Limb (tissue), 2 donors: Measurements from ENCODE around the gene ATP9A.
"Not testable (repeated sequence)": the region's sequence is repeated elsewhere in the genome, so short reads cannot be mapped to it uniquely, and the experiment has no call there.

Experiments used
- DNase-seq, 2 donors: peaks; one replicate each; pipeline ENCODE4 v3.0.0-alpha.2; 2016; ENCODE audit errors: extremely low spot score in 2 of 2

Gene ATP9A

GRCh38 chr20:51578145-51578459 is 190.1 kb downstream of the ATP9A start:
- DNase-seq: no peak

GRCh38 chr20:51577432-51578144 is 190.6 kb downstream of the ATP9A start:
- DNase-seq: no peak

DNA sequence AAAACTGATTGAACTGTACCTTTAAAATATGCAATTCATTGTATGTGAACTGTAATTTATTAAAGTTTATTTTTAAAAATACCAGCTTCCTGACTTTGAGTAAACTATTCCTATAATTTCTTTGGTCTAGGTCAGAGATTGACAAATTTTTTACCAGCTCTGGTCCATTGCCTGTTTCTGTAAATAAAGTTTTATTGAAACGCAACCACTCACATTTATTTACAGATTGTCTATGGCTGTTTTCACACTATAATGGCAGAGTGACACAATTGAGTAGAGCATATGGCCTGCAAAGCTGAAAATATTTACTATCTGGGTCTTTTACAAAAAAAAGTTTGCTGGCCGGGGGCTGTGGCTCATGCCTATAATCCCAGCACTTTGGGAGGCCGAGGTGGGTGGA is 192.7 kb downstream of the ATP9A start:
- no peak for DNase-seq

- no peak for DNase-seq
Observed at GRCh38 chr20:51574248-51575033, 193.7 kb downstream of the ATP9A start.

DNA sequence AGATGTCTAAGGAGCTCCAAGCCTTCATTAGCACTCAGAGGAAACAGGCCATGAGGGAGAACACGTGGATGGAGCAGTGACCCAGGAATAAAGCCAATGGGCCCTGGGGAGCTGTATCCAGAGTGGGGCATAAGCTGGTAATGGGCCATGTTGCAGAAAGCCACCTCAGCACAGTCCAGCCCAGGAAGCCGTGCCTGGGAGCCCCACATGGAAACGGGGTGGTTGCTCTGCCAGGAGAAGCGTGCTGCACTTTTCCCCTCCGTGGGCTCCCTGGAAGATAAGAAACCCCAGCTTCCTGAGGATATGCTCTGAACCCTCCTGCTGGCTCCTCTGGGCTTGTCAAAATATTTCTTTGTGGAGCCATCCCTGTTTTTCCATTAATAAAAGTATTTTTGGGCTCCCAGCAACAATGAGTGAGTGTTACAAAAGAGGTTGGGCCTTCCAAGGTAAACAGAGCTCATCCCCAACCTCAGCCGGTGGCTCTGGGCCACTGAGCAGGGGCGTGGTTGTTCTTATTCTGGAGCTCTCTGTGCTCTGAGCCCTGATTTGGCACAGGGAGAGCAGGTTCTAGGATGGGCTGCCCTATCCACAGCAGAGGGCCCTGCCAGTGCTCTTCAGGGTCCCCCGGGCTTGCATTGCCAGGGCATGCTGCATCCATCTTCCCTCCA is 194.5 kb downstream of the ATP9A start:
- no peak for DNase-seq

GRCh38 chr20:51571460-51571794 is 196.8 kb downstream of the ATP9A start:
- no peak for DNase-seq

DNA sequence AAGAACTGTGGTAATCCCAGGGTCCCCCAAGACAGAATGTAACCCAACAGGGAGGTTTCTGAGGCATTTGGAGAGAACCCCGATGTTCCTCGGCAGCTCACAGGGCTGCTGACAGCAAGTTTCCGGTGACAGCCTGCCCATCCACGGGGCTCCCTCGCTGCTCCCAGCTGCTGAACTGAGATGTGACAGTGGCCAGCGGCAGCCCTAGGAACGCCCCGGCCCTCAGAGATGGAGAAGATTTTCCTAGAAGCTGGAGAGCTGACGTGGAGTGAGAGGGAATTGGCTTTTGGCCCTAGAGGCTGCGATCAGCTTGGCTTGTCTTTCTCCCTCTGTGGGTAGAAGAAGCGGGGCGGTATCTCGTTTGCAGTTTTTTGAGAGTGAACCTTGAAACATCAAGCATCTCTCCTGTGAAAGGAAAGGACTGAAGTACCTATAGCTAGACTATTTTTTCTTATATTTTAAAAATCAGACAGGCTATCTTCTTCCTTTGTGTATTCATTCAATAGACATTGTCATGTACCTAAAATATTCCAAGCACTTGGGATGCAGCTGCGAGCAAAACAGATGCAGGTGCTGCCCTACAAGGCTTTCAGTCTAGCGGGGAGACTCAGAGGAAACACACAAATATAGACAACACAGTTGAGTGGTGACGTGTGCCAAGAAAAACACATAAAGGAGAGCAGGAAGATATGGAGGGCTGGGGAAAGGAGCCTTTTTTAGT is 197.3 kb downstream of the ATP9A start:
- DNase-seq: peak; percentile 56 to 61

DNA sequence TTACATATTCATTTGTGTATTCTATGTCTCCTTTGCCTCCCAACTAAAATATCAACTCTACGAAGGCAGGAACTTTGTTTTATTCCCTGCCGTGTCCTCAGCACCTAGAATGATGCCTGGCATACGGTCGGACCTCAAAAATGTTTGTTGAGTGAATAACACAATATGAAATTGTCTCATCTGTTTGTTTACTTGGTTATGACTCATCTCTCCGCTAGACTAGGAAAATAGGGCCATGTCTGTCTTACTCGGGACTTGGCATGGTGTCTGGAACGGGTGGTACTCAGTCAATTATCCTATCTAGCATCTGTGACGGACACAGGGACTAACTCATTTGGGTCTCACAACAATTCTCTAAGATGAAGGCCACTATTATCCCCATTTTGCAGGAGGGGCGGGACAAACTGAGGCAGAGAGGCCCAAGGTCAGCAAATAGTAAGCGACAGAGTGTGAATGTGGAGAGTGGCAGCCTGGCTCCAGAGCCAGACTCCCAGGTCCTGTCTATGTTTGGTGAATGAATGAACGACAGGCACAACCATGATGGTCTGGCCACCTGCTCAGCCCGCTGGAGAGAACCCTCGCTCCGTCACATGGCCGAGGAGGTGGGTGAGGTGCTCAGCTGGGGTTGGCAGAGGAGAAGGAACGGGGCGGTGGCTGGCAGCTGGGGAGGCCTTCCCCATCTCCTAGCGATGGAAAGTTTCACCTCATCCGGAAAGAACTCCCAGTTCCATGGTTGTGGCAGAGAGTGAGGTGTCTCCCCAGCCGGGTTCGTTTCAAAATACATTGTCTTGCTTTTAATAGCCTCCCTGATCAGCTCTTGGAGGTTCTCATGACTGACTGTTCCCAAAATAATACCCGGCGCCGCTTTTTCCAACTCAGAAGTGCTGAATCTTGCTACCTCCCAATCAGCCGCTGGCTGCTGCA is 198.1 kb downstream of the ATP9A start:
- DNase-seq: no peak

- not testable (repeated sequence) for DNase-seq
Observed at GRCh38 chr20:51568533-51568932, 199.7 kb downstream of the ATP9A start.

DNA sequence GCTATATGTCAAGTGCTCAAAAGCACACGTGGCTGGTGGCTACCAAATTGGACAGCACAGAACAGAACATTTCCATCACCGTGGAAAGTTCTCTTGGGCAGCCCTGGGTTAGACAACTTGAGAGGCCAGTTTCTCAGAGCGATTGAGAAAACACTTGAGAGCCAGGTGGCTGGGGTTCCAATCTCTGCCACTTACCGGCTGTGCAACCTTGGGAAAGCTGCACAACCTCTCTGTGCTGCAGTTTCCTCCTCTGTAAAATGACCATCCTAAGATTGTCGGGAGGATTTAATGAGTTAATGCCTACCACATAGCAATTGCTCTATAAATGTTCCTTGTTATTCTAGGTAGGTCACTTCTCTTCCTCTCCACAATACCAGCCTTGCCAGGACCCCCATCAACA is 200.6 kb downstream of the ATP9A start:
- DNase-seq: no peak

DNA sequence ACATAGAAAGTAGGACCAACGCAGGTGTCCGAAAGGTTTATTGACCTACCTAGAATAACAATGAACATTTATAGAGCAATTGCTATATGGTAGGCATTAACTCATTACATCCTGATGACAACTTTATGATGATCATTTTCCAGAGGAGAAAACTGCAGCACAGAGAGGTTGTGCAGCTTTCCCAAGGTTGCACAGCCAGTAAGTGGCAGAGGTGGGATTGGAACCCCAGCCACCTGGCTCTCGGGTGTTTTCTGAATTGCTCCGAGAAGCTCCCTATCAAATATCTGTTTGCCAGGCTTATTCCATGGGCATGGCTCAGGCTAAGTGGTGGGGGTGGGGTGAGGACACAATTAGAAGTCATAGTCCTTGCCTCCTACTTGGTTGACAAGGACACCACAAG is 201.6 kb downstream of the ATP9A start:
- DNase-seq: no peak

DNA sequence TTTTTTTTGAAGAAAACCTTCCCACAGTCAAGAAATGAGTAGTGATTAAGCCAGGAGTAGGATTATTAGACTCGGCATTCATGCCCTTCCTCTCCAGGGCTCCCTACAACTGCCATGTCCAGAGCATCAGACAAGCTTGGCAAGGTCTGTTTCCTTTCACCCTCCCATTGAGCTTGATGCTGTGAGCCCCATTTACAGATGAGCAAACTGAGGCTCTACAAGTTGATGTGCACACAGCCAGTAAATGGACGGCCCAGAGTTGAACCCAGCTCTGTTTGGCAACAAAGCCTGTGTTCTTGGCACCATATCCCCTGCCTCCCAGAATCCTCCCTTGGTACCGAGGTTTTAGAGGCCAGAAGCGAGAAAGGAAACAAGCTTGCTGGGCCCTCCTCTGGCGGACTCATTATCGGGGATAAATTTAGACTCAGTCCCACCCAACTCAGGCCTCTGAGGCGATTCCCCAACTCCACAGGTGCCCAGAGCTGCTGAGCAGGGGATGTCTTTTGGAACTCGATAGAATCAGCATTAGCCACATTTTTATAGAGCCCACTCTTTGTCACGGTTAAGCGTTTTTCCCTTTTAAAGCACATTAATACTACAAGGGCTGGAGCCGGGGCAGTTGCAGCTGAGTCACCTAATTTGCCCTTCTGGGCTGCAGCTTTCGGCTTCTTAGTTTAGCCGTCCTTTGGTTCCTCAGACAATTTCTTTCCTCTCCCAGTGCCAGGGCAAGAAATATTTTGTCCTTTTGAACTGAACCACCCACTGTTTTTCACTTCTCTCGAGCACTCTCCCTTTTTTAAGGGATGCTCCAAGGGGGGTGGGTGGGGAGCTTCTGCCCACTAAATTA is 202.7 kb downstream of the ATP9A start:
- DNase-seq: no peak

- peak; percentile 74 to 75 for DNase-seq
Observed at GRCh38 chr20:51563486-51564332, 204.5 kb downstream of the ATP9A start.

DNA sequence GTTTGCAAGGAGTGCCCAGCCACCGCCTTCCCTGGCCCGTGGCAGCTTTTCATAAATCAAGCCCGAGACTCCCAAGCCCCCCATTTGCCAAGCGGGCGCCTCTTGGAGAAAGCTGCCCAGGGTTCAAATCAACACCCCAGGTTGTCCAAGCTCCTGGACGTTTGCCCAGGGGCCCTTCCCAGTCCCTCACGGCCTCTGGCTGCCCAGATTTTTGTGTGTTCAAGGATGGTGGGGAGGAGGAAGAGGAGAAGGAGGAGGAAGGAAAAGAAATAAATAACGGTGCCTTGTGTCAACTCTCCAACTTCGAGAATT is 205.1 kb downstream of the ATP9A start:
- peak in 1 of 2 donors; percentile 73 for DNase-seq

DNA sequence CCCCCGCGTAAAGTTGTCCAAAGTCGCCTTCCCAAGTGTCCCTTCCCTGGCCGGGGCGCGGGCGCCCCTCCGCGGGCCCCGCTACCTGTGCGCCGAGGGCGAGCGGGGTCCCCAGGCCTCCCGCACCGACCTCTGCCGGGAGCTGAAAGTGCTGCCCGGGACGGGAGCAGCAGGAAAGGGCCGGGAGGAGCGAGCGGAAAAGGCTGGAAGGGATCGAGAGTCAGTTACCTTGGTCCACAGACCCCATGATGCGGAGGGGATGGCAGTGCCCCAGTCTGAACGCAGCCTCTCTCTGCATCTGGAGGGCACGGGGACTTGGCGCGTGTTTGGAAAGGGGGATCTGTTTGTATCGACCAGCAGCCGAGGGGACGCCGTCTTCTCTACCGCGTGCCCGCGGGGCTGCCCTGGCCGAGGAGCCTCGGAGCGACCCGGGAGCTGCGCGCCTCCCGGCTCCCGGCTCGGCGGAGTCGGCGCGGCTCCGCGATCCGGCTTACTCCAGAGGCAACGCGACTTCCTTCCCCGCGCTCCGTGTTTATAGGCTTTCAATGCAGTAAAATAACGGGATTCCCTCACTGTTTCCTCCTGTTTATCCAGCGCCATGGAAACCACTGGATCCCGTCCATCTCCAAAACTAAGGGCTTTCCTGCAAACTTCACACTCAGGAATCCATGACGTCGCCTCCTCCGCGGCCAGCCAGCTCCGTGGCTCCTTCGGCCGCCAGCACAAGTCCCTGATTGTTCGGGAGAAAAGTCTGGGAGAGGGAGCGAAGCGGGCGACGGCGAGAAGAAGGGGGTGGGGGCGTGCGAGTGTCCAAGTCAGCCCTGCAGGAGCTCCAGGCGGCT is 205.6 kb downstream of the ATP9A start:
- peak; percentile 93 to 95 for DNase-seq

DNA sequence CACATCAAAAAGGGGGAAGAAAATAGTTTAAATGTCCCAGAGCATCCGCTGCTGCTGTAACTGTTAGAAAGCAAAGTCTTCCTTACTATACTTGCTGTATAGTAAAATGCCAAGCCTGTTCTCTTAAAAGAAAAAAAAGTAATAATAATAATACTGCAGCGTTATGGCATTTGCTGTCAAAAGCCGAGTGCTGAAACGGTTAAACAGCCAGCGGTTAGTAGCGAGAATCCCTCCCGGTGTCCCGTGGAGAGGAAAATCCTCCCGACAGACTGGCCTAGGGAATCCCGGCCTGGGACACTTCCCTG is 206.2 kb downstream of the ATP9A start:
- peak in 1 of 2 donors; percentile 48 for DNase-seq

DNA sequence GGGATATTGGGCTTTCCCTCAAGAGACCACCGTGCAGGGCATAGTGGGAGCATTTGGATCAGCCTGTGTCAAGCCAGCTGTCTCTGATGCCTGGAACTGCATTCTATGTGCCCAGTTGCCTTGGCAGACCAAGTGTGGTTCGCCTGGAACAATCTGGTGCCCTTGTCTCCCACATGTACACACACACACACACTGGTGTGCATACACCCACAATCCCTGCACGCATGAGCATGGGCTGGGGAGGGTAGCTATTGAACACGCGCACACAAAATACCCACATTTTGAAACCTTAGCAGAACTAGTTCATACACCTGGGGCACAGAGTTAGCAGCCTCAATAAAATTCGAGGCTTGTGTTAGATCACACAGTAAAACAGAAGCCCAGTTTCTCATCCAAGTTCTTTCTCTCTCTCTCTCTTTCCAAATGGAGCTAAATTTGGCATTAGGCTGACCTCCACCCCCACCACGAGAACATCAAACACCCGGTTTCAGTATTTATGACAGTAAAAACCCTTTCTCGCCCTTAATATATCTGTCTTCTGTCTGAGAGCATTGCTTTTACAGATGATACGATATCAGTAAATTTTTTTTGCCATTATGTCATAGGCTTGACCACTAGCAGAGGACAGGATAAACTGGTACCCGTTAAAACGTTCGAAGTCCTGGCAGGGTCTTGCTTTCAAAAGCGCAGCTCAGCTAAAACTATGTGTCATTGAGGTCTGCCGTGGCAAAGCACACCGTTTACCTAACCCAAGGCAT is 207.5 kb downstream of the ATP9A start:
- DNase-seq: no peak

DNA sequence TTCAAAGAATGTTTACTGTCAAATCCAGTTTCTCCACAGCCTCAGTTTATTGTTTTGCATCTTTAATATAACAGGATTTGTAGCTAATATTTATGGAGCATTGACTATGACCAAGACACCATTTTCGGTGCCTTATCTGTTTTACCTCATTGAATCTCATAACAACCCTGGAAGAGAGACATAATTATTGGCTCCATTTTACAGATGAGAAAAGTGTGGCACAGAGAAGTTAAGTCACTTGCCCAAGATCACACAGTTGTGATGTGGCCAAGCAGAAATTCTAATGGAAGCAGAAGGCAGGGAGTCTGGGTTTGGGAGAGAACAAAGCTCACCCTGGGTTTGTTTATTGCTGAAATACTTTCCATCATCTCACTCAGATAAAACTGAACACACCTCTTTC is 208.1 kb downstream of the ATP9A start:
- no peak for DNase-seq
